Uterus (tissue), 4 donors: ENCODE measurements around the gene RNF111. TPM values are rescaled to one million over a fixed set of nuclear protein-coding genes. Genes with fewer than 3 reads are reported as not detected.
"Not testable (repeated sequence)": the region's sequence is repeated elsewhere in the genome, so short reads cannot be mapped to it uniquely, and the experiment has no call there.

Source experiments
- DNase-seq, 2 donors: peaks; one replicate each; pipeline ENCODE4 v3.0.0-alpha.2; 2019 to 2020
- H3K27ac ChIP-seq, 2 donors: fragments of 200-600 bp; sonication (generic); 1 replicate in 1 of 2; 2 replicates in 1 of 2; pipeline ENCODE4 v1.5.1; 2016 to 2018
- H3K27me3 ChIP-seq, 2 donors: fragments of 200-600 bp; sonication (generic); one replicate each; pipeline ENCODE4 v1.5.1; 2018 to 2019; ENCODE audit warnings: control low read depth in 1 of 2
- H3K36me3 ChIP-seq, 2 donors: fragments of 200-600 bp; sonication (generic); one replicate each; pipeline ENCODE4 v1.5.1; 2019; ENCODE audit warnings: control low read depth in 1 of 2
- H3K4me1 ChIP-seq, 2 donors: fragments of 200-600 bp; sonication (generic); one replicate each; pipeline ENCODE4 v1.5.1; 2018 to 2019; ENCODE audit warnings: control low read depth in 1 of 2
- H3K4me3 ChIP-seq, 2 donors: fragments of 200-600 bp; sonication (generic); 1 replicate in 1 of 2; 2 replicates in 1 of 2; pipeline ENCODE4 v1.5.1; 2018 to 2019; ENCODE audit warnings: mild to moderate bottlenecking in 1 of 2
- H3K9me3 ChIP-seq, 2 donors: fragments of 200-600 bp; sonication (generic); one replicate each; pipeline ENCODE4 v1.5.1; 2019; ENCODE audit warnings: control low read depth in 1 of 2
- CTCF ChIP-seq, 4 experiments: fragments of 200-600 bp in 2 of 4; fragments of 450-650 bp in 2 of 4; sonication (generic) in 2 of 4; IDR thresholded peaks; one replicate each; pipeline ENCODE4 v1.5.1; 2016 to 2019; ENCODE audit warnings: antibody characterized with exemption in 4 of 4, mild to moderate bottlenecking in 2 of 4, moderate library complexity in 1 of 4
- POLR2A ChIP-seq, 2 donors: fragments of 450-650 bp; IDR thresholded peaks; one replicate each; pipeline ENCODE4 v1.6.1; 2016; ENCODE audit warnings: antibody characterized with exemption in 2 of 2, mild to moderate bottlenecking in 1 of 2, moderate library complexity in 1 of 2
- intact Hi-C: fragments of 100-400 bp; cut with DNase I; formaldehyde crosslinking; loops from one replicate; pipeline ENCODE4 v1.15.1; 2023; ENCODE audit warnings: low total_unique reads
- total RNA-seq, 4 donors: library from RNA; depleted of rRNA in 3 of 4; stranded (reverse); fragments of >200 nt in 3 of 4; gene quantifications; one replicate each; pipeline versions ENCODE4 v1.1.0 to v1.2.4, GENCODE V29; 2014 to 2023
- donor health status: DM: yes; HTN: yes; CAD: no.

RNF111 gene
- total RNA-seq, 4 donors from 2014 or later: 25.9 to 43.9 (median 30.5) TPM

GRCh38 chr15:58987036-58987435 lies 427 bp upstream of the RNF111 start:
- TF ChIP-seq CTCF (IDR thresholded peaks at IDR 0.05) (no peak), POLR2A (IDR thresholded peaks at IDR 0.05) (no peak)
- intact Hi-C loops: no loop called here
- no peaks in the 10 kb centered on the region for H3K9me3 ChIP-seq
- H3K27me3 ChIP-seq: no peaks in the 10 kb centered on the region
- peaks cover 0 to 7% of the 10 kb centered on the region in 2 donors for H3K4me1 ChIP-seq
- no peaks in the 10 kb centered on the region for H3K36me3 ChIP-seq
- no peak for DNase-seq
- peak overlapping the region; percentile 79 to 98 for H3K4me3 ChIP-seq
- H3K27ac ChIP-seq: peak overlapping the region; percentile 90 to 94

DNA sequence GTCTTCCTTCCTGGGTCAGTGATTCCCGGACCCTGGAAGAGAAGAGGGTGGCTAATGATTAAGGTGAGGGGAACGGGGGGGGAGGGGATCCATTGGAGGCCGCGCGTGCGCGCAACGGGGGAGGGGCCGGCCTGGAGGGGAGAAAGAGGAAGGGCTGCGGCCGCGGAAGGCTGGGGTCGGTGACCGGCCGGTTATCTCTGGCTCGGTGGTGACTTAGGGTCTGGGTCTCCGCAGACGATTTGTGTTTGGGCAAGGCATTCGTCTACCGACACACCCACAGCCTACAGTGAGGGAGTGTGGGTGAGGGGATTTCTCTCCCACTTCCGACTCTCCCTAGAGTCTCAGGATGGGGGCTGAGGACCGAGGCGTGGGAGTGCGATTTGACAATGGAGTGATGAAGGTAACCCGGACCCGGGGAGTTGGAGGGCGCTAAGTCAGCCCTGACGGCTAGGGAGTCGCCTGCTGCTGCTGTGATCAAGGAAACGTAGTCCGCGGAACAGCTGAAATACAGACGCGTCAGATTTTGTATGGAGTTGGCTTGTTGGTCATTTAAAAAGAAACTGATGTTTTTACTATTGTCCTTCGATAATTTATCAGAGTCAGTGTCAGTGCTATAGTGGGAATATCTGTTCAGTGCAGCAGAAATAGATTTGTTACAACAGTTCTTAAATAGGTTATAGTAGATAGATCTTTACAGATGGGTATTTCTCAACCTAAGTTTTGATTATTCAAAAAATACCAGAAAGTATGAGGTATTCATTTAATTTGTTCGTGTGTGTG lies 733 bp downstream of the RNF111 start:
- TF ChIP-seq CTCF (IDR thresholded peaks at IDR 0.05) (no peak), POLR2A (IDR thresholded peaks at IDR 0.05) (no peak)
- H3K4me3 ChIP-seq: peak overlapping the region; percentile 79 to 98
- H3K36me3 ChIP-seq: no peaks in the 10 kb centered on the region
- peaks cover 0 to 7% of the 10 kb centered on the region in 2 donors for H3K4me1 ChIP-seq
- peak overlapping the region; percentile 90 to 94 for H3K27ac ChIP-seq
- H3K9me3 ChIP-seq: no peaks in the 10 kb centered on the region
- intact Hi-C loops: no loop called here
- H3K27me3 ChIP-seq: no peaks in the 10 kb centered on the region
- DNase-seq: peak; percentile 59 to 62

GRCh38 chr15:58992181-58992580 lies 4.7 kb downstream of the RNF111 start:
- no peak for TF ChIP-seq POLR2A (IDR thresholded peaks at IDR 0.05)
- TF ChIP-seq CTCF (IDR thresholded peaks at IDR 0.05): no peak
- no peak for DNase-seq
- no peak overlapping the region for H3K27ac ChIP-seq
- peaks cover 0 to 7% of the 10 kb centered on the region in 2 donors for H3K4me1 ChIP-seq
- no peaks in the 10 kb centered on the region for H3K27me3 ChIP-seq
- no peak overlapping the region for H3K4me3 ChIP-seq
- intact Hi-C loops: no loop called here
- H3K36me3 ChIP-seq: no peaks in the 10 kb centered on the region
- no peaks in the 10 kb centered on the region for H3K9me3 ChIP-seq

DNA sequence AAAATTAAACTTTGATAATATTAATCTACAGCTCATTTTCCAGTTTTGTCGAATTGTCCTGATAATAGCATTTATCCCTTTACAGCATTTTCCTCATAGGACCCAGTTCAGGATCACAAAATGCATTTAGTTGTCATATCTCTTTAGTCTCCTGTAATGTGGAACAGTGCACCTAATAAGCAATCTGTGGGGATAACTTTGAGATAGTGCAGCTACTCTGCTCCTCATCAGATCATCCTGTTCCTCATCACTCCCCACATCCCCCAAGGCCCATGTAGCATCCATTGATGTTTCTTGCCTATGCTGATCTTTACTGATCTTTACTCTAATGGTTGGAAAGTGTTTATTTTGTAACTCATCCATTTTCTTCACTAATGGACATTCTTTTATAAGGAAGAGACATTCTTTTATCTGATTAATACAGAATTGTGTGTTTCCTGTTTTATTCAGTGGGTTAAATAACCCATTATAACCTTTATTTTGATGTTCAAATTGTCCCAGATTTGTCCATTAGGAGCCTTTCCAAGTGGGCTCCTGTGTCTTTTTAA lies 7.5 kb downstream of the RNF111 start:
- no peak overlapping the region for H3K27ac ChIP-seq
- TF ChIP-seq POLR2A (IDR thresholded peaks at IDR 0.05): no peak
- TF ChIP-seq CTCF (IDR thresholded peaks at IDR 0.05): no peak
- no peaks in the 10 kb centered on the region for H3K9me3 ChIP-seq
- H3K4me3 ChIP-seq: no peak overlapping the region
- no peaks in the 10 kb centered on the region for H3K36me3 ChIP-seq
- H3K27me3 ChIP-seq: no peaks in the 10 kb centered on the region
- intact Hi-C loops: no loop called here
- no peaks in the 10 kb centered on the region for H3K4me1 ChIP-seq
- DNase-seq: no peak

GRCh38 chr15:58999694-59000093 lies 12.2 kb downstream of the RNF111 start:
- Histone ChIP-seq H3K27me3 (no peaks in the 10 kb centered on the region), H3K27ac (no peak overlapping the region), H3K4me3 (no peak overlapping the region), H3K4me1 (no peaks in the 10 kb centered on the region), H3K9me3 (no peaks in the 10 kb centered on the region), H3K36me3 (no peaks in the 10 kb centered on the region)
- intact Hi-C loops: no loop called here
- DNase-seq: no peak
- TF ChIP-seq POLR2A (IDR thresholded peaks at IDR 0.05) (no peak), CTCF (IDR thresholded peaks at IDR 0.05) (no peak)

DNA sequence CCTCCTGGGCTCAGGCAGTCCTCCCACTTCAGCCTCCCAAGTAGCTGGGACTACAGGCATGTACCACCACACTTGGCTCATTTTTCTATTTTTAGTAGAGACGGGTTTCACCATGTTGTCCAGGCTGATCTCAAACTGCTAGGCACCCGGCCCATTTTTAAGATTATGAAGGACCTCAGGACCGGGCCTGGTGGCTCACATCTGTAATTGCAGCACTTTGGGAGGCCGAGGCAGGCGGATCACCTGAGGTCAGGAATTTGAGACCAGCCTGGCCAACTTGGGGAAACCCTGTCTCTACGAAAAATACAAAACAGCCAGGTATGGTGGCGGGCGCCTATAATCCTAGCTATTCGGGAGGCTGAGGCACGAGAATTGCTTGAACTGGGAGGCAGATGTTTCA lies 12.8 kb downstream of the RNF111 start:
- intact Hi-C loops: not testable (repeated sequence)

More for the DNA sequence above, 12.8 kb downstream of the RNF111 start:
- DNase-seq, H3K36me3 ChIP-seq, H3K27ac ChIP-seq, H3K27me3 ChIP-seq, H3K4me1 ChIP-seq, H3K4me3 ChIP-seq, H3K9me3 ChIP-seq: not testable (repeated sequence)
